ENCODE data around the gene CRY2.

GRCh38 chr11:45870706-45871105, 23.4 kb downstream of the CRY2 start:
- TF ChIP-seq, protein P1, sequence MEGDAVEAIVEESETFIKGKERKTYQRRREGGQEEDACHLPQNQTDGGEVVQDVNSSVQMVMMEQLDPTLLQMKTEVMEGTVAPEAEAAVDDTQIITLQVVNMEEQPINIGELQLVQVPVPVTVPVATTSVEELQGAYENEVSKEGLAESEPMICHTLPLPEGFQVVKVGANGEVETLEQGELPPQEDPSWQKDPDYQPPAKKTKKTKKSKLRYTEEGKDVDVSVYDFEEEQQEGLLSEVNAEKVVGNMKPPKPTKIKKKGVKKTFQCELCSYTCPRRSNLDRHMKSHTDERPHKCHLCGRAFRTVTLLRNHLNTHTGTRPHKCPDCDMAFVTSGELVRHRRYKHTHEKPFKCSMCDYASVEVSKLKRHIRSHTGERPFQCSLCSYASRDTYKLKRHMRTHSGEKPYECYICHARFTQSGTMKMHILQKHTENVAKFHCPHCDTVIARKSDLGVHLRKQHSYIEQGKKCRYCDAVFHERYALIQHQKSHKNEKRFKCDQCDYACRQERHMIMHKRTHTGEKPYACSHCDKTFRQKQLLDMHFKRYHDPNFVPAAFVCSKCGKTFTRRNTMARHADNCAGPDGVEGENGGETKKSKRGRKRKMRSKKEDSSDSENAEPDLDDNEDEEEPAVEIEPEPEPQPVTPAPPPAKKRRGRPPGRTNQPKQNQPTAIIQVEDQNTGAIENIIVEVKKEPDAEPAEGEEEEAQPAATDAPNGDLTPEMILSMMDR (IDR thresholded peaks at IDR 0.05; ENCODE audit: low read depth, low read length), result no peak
- no peak for TF ChIP-seq EZH2phosphoT487 (IDR thresholded peaks at IDR 0.05; ENCODE audit: low read depth)
